HepG2 (cell line): Measurements from ENCODE around the gene TMC4. TPM values are rescaled to one million over a fixed set of nuclear protein-coding genes. Genes with fewer than 3 reads are reported as not detected.

ENCODE experiments used
- CHD4 ChIP-seq: fragments of 200-600 bp; sonication (generic); IDR thresholded peaks from 2 replicates; pipeline ENCODE4 v1.7.0; 2017; ENCODE audit warnings: mild to moderate bottlenecking, low read length, borderline replicate concordance
- CREM ChIP-seq, 2 experiments: sonication (generic) in 1 of 2; formaldehyde crosslinking in 1 of 2; IDR thresholded peaks; 2 replicates each; pipeline versions ENCODE4 v1.4.0 to v1.6.1; 2016 to 2020; ENCODE audit warnings: antibody characterized with exemption in 1 of 2, mild to moderate bottlenecking in 1 of 2, missing genetic modification reagents in 1 of 2
- GMEB1 ChIP-seq: sonication (generic); formaldehyde crosslinking; IDR thresholded peaks from 2 replicates; pipeline ENCODE4 v1.5.1; 2020; ENCODE audit warnings: missing genetic modification reagents, mild to moderate bottlenecking, borderline replicate concordance
- HOXA3 ChIP-seq: sonication (generic); formaldehyde crosslinking; IDR thresholded peaks from 2 replicates; pipeline ENCODE4 v1.5.0; 2020; ENCODE audit warnings: missing genetic modification reagents
- KLF16 ChIP-seq, 2 experiments: sonication (generic) in 1 of 2; formaldehyde crosslinking in 1 of 2; IDR thresholded peaks; 2 replicates each; pipeline versions ENCODE4 v1.6.1 to v1.8.0; 2016 to 2023; ENCODE audit warnings: missing genetic modification reagents in 2 of 2, missing compliant biosample characterization in 1 of 2
- LBX2 ChIP-seq: sonication (generic); formaldehyde crosslinking; IDR thresholded peaks from 2 replicates; pipeline ENCODE4 v1.5.0; 2020; ENCODE audit warnings: missing genetic modification reagents, mild to moderate bottlenecking, borderline replicate concordance
- NFKB2 ChIP-seq: sonication (generic); formaldehyde crosslinking; IDR thresholded peaks from 2 replicates; pipeline ENCODE4 v1.4.0; 2020; ENCODE audit warnings: missing genetic modification reagents, borderline replicate concordance
- PHF21A ChIP-seq: sonication (generic); formaldehyde crosslinking; IDR thresholded peaks from 2 replicates; pipeline ENCODE4 v1.5.0; 2020; ENCODE audit warnings: mild to moderate bottlenecking, missing genetic modification reagents
- RARA ChIP-seq: IDR thresholded peaks from 2 replicates; pipeline ENCODE4 v1.6.1; 2016; ENCODE audit warnings: missing genetic modification reagents, missing compliant biosample characterization
- SALL1 ChIP-seq: sonication (generic); formaldehyde crosslinking; IDR thresholded peaks from 2 replicates; pipeline ENCODE4 v1.8.0; 2022; ENCODE audit warnings: mild to moderate bottlenecking, missing genetic modification reagents
- ZBTB4 ChIP-seq: sonication (generic); formaldehyde crosslinking; IDR thresholded peaks from 2 replicates; pipeline ENCODE4 v1.4.0; 2020; ENCODE audit warnings: missing genetic modification reagents, mild to moderate bottlenecking, borderline replicate concordance
- ZNF280D ChIP-seq: sonication (generic); formaldehyde crosslinking; IDR thresholded peaks from 2 replicates; pipeline ENCODE4 v1.5.1; 2020; ENCODE audit warnings: mild to moderate bottlenecking, missing genetic modification reagents
- ZNF30 ChIP-seq: sonication (generic); formaldehyde crosslinking; IDR thresholded peaks from 2 replicates; pipeline ENCODE4 v1.5.0; 2020; ENCODE audit warnings: mild to moderate bottlenecking, missing genetic modification reagents
- ZNF367 ChIP-seq: sonication (generic); formaldehyde crosslinking; IDR thresholded peaks from 2 replicates; pipeline ENCODE4 v1.4.0; 2020; ENCODE audit warnings: missing genetic modification reagents, borderline replicate concordance
- ZNF513 ChIP-seq: sonication (generic); formaldehyde crosslinking; conservative IDR thresholded peaks from 2 replicates; pipeline ENCODE4 v1.5.0; 2020; ENCODE audit warnings: missing genetic modification reagents
- ZNF563 ChIP-seq: sonication (generic); formaldehyde crosslinking; IDR thresholded peaks from 2 replicates; pipeline ENCODE4 v1.8.0; 2022; ENCODE audit warnings: mild to moderate bottlenecking, moderate library complexity, missing genetic modification reagents
- ZNF709 ChIP-seq: sonication (generic); formaldehyde crosslinking; IDR thresholded peaks from 2 replicates; pipeline ENCODE4 v1.5.0; 2020; ENCODE audit warnings: mild to moderate bottlenecking, missing genetic modification reagents
- ZSCAN31 ChIP-seq: sonication (generic); formaldehyde crosslinking; IDR thresholded peaks from 2 replicates; pipeline ENCODE4 v1.5.0; 2020; ENCODE audit warnings: low read depth, mild to moderate bottlenecking, missing genetic modification reagents
- polyA plus RNA-seq, 8 experiments: library from polyadenylated mRNA; depleted of rRNA in 3 of 8; stranded (reverse) in 7 of 8; unstranded in 1 of 8; fragments of >200 nt; fragmentation: Illumina TruSeq in 4 of 8; extraction: Trizol in 4 of 8; gene quantifications; 2 replicates each; pipeline versions ENCODE4 v1.2.1 to v1.2.3, GENCODE V29; 2011 to 2016; ENCODE audit warnings: low read depth in 4 of 8, missing spikeins in 1 of 8, mixed read lengths in 1 of 8; ENCODE audit not compliant: insufficient read depth in 1 of 8
- total RNA-seq, 5 experiments: library from RNA; depleted of rRNA; stranded (reverse); fragments of >200 nt; fragmentation: Illumina TruSeq; extraction: Trizol; gene quantifications; 2 replicates each; pipeline ENCODE4 v1.2.3, GENCODE V29; 2016; ENCODE audit warnings: low read depth in 1 of 5

TMC4 gene
- total and polyA plus RNA-seq, 2 of the 13 experiments (the other 11 are each of a cell fraction or from before 2014, with no cell fraction given) = 0.13 to 0.24 TPM

GRCh38 chr19:54190503-54191010 lies 17.6 kb upstream of the TMC4 start (continued):
- TF ChIP-seq ZNF280D (CRISPR knock-in tag) (peak; percentile 13; the same call in 1 of the 2 replicates), GMEB1 (CRISPR knock-in tag) (0 out of 2 replicates have a peak, but pooled peaks have one; percentile 4), RARA (CRISPR knock-in tag) (0 out of 2 replicates have a peak, but pooled peaks have one; percentile 8), KLF16 (CRISPR knock-in tag; IDR thresholded peaks at IDR 0.05) (no peak), LBX2 (0 out of 2 replicates have a peak, but pooled peaks have one; percentile 6), NFKB2 (CRISPR knock-in tag) (no peak), ZNF367 (CRISPR knock-in tag) (no peak), ZNF513 (CRISPR knock-in tag) (no peak), HOXA3 (CRISPR knock-in tag) (peak; percentile 43), ZBTB4 (no peak), CHD4 (no peak), ZNF563 (CRISPR knock-in tag) (0 out of 2 replicates have a peak, but pooled peaks have one; percentile 44), ZNF30 (CRISPR knock-in tag) (no peak), ZNF709 (CRISPR knock-in tag) (peak; percentile 72; the same call in 1 of the 2 replicates), SALL1 (no peak; the same call in 1 of the 2 replicates), ZSCAN31 (CRISPR knock-in tag) (peak; percentile 84), CREM (IDR thresholded peaks at IDR 0.05) (peak; percentile 35; the same call in 1 of the 2 replicates), CREM (CRISPR knock-in tag; IDR thresholded peaks at IDR 0.05) (no peak), PHF21A (peak; percentile 27; the same call in 1 of the 2 replicates)
